Measurements from ENCODE around the gene MGP.

DNA sequence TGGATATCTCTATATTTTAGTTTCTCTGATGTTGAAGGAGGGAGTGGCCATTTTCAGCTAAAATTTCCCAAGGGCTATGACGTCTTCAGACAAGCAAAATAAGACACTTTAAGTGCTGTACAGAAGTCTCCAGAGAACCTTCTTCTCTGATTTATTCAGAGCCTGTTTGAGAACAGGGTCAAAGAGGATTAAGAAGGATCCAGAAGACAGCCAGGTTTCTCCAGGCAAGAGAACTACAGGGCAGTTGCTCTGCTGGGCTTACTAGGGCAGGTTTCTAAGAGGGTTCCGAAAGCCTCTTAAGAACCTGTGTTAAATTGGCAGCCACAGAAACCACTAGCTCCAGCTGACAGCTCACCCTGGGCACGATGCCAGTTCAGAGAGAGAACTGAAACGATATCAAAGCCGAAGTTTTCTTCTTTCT is 1.2 kb downstream of the MGP start:
- no peak for TF ChIP-seq CTCF (IDR thresholded peaks at IDR 0.05)
- no peak for TF ChIP-seq YY1 (IDR thresholded peaks at IDR 0.05; ENCODE audit: low read depth)
- TF ChIP-seq, protein P1, sequence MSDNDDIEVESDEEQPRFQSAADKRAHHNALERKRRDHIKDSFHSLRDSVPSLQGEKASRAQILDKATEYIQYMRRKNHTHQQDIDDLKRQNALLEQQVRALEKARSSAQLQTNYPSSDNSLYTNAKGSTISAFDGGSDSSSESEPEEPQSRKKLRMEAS (IDR thresholded peaks at IDR 0.05; ENCODE audit: low read depth), result no peak
- TF ChIP-seq TEAD4 (IDR thresholded peaks at IDR 0.05; ENCODE audit: borderline replicate concordance, insufficient read depth), result no peak
- TF ChIP-seq EP300 (IDR thresholded peaks at IDR 0.05; ENCODE audit: borderline replicate concordance in 1 of 2, low read depth in 1 of 2, low read length in 1 of 2), result no peak
- TF ChIP-seq NFIC (IDR thresholded peaks at IDR 0.05; ENCODE audit: borderline replicate concordance), result peak; percentile 92
- peak; percentile 34; the same call in 1 of the 2 replicates for TF ChIP-seq POLR2AphosphoS5 (IDR thresholded peaks at IDR 0.05; ENCODE audit: low read depth, low read length)
- TF ChIP-seq MXI1 (IDR thresholded peaks at IDR 0.05; ENCODE audit: low read depth, low read length), result no peak
- no peak for TF ChIP-seq FOXM1 (IDR thresholded peaks at IDR 0.05; ENCODE audit: low read depth)
- no peak for TF ChIP-seq CHD2 (IDR thresholded peaks at IDR 0.05; ENCODE audit: low read length, partially characterized antibody)
- no peak for TF ChIP-seq TAF1 (IDR thresholded peaks at IDR 0.05; ENCODE audit: borderline replicate concordance, low read depth, low read length)

All from SK-N-SH (cell line).